GM21737 (cell line): Measurements from ENCODE around the gene OSBP2.
"Not testable (repeated sequence)": the region's sequence is repeated elsewhere in the genome, so short reads cannot be mapped to it uniquely, and the experiment has no call there.

ENCODE experiments used
- ATAC-seq: cut with Tn5 transposase; IDR thresholded peaks from one replicate; pipeline ENCODE4 v1.9.1; 2021; ENCODE audit warnings: mild to moderate bottlenecking, moderate library complexity; ENCODE audit not compliant: unreplicated experiment

OSBP2 gene

DNA sequence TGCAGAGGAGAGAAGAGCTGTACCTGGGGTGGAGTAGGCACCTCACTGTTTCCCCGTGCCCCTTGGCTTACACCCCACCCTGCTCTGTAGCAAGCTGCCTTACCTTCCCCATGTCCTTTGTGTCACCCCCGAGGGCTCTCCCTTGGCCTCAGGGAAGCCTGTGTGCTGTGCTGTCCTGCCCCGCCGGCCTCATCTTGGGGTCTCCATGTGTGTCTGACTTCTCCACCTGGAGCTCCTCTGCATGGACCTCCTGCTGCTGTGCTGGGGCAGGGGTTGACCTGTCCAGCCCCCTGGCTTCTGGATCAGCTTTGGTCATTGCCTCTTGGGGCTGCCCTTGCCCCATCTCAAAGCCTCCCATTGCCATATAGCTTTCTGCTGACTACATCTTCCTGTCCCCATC, 59.8 kb downstream of the OSBP2 start:
- ATAC-seq: no peak

DNA sequence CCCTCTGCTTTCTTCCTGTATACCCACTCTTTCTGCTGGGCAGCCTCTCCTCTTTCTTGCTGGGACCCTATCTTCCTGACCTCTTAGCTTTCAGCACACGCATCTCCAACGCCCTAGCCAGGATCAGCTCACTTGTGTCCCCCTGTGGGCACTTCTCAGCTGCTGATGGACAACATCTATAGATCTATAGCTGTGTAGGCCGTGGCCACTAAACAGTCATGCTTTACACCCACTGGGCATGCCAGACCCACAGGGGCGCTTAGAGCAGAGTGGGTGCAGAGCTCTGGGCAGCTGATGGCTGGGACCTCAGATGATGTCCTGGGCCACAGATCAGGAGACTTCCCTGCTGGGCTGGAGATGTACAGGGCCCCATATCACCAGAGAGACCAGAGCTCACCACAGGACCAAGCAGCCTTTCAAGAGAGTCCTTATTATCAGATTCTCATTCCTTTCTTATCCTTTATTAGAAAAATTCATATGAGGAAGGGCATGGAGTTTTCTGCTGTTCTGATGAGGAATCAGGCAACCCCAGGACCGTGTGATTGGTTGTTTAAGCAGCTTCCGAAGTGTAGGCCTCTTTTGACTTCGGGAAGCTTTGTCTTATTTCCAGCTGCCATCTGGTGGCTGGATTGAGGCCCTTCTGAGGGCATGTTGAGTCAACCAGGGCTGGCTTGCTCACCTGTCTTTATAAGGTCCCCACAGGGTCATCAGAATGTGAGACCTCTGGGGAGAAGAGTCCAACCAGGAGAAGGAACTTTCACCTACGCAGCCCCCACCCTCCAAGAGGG, 60.5 kb downstream of the OSBP2 start:
- ATAC-seq: no peak

DNA sequence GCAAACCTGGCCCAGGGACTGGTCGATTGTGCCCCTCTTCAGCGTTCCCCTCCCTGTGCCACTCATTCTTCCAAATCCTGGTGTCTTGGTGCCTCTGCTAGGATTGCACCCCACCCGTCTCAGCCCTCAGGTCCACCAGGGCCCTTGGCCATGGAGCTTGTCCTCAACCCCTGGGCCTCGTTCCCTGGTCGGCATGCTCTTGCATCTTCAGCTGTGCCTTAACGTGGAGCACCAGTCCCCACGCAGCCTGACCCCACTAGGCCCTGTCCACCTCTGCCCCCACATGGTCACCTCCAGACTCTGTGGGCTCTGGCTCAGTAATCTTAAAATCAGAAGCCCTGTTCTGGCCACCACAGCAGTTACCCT, 61.1 kb downstream of the OSBP2 start:
- no peak for ATAC-seq

DNA sequence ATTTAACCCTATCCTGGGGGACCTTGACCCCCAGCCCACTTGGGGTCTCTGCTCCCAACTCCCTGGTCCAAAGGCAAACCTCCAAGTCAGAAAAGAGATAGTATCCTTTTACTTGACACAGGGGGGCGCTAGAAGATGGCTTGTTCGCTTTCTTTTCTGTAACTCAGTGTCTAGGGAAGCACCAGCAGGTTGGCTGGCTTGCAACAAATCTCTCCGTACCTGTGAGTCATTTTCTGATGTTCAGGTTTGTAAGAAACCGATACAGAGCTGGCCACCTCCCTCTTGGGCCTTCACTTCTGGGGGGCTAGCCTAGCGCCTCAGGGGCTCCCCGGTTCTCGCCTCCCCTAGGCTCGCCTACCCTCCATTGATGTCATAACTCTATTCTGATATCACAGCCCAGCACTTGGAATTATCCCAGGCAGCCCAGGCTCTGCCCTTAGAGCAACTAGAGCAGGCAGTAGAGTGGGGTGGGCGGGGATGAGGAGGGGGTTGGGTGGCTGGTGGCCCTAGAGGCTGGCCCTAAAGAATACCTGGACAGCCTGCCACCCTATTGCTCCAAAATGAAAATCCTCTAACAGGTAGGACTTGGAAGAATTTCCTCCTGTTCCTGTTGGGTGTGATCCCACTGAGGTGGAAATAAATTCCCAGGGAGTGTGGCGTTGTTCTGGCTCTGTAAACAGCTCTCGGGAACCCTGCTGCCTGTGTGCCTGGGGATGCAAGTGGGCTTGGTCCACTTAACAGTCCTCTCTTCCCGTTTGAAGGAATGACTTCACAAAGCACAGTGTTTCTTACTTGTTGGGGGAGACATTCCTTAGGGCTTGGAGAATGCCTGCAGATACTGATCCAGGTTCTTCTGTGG, 69.4 kb downstream of the OSBP2 start:
- no peak for ATAC-seq

DNA sequence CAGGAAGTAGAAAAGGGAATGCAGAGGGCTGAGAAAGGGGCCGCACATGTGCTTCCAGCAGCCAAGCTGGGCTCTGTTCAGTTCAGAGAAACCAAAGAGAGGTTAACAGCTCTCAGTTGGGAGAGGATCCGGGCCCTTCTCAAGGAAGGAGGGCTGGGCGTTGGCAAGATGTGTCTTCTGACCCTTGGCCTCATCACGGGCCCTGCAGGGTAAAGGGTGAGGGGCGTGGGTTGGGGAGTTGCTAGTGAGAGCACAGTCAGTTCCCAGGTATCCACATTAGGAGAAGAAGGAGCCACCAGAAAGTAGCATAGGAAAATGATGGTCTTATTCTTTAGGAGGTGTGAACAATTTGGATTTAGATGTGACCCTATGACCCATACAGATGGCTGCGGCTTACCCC, 73.0 kb downstream of the OSBP2 start:
- ATAC-seq: no peak

DNA sequence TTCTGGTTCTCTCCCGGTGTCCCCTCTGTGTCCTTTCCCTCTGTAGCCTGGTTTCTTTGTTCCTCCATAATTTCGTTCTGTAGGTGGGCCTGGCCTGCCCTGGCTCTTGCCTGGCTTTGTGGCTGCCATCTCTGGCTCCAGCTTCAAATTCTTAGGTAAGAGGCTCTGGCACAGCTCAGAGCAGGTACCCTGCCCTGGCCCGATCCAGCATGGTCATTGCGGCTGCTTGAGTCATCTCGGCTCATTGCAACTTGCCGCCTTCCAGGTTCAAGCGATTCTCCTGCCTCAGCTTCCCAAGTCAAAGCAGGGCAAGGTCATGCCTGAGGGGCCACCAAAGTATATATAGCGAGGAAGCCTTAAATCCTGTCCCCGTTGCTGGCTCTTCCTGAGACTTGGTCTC, 76.0 kb downstream of the OSBP2 start:
- no peak for ATAC-seq

DNA sequence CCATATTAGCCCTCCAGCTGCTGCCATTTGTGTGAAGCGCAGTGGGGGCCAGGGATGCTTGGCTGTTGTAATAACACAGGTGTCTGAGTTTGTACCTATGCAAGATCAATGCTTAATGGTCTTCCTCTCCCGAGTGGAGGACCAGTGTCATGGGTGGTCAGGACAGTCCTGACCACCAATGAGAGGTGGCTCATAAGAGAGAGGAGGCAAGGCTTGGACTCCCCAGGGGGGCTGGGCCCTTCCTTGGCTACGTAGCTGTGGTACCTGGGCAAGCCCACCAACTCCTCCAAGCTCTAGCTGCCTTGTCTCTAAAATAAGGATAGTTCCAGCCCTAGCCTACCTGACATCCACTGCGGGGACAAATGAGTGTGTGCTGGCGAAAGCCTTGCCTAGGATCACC, 79.2 kb downstream of the OSBP2 start:
- ATAC-seq: no peak

DNA sequence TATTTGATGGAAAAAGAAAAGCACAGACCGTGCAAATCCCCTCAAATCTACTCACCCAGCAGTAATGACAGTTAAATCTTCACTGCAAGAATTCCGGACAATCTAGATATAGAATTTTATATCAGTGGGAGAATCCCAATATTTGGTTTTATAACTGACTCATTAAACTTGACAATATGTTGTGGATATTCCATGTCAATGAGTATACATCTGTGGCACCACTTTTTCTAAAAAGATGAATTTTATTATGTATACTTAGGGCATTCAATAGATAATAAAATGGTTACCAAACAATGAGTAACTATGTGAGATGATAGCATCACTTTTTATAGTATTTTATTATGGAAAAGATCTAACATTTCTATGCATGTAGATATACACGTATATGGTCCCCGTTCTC, 79.9 kb downstream of the OSBP2 start:
- ATAC-seq: no peak

DNA sequence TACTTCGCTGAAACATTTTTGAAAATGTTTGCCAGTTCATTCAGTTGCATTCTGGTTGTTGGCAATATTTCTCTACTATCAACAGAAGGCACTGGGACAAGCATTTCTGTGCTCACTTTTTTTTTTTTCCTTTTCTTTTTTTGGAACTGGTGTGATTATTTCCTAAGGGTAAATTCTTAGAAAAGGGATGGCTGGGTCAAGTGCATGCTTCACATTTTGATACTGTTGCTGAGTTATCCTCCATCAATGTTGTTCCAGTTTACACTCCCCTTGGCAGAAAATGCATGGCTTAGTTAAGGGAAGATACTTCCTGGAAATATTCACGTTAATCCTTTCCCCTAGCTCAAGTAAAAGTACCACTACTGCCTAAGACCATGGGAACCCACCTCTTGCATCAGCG, 81.8 kb downstream of the OSBP2 start:
- no peak for ATAC-seq

DNA sequence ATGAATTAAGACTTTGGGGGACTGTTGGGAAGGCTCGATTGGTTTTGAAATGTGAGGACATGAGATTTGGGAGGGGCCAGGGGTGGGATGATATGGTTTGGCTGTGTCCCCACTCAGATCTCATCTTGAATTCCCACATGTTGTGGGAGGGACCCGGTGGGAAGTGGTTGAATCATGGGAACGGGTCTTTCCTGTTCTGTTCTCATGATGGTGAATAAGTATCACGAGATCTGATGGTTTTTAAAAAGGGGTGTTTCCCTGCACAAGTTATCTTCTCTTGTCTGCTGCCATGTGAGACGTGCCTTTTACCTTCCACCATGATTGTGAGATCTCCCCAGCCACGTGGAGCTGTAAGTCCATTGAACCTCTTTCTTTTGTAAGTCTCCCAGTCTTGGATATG, 82.5 kb downstream of the OSBP2 start:
- not testable (repeated sequence) for ATAC-seq

DNA sequence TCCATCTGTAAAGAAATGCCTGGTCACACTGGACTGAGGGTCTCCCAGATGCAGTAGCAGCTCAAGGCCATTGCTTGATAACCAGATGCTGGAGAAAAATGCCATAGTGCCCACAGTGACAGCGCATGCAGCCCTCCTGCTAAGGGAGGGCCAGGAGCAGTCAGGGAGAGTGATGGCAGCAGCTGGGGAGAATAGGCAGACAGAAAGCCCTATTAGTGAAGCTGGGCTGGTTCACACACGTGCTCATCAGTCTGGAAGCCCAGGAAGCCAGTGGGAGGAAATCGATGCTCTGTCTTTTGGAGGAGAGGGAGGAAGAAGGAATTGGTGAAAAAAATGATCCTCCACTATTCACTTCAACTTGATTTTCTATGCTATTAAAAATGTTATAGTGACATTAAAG, 82.9 kb downstream of the OSBP2 start:
- ATAC-seq: no peak

DNA sequence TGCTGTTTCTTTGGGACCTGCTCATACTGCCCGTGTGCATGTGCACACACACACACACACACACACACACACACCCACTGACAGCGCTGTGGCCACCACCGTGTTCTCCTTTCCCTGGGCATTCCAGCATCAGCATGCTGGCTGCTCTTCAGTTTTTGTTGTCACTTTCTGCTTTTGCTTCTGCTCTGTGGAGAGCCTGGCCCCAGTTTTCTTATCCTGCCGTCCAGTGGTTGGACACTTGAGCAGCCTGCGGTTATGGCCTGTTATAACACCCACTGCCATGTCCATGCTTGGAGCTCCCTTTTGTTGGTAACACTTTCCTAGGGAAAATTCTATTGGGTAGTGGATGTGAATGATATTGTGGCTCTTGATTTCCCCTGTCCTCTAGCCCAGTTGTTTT, 83.6 kb downstream of the OSBP2 start:
- no peak for ATAC-seq

DNA sequence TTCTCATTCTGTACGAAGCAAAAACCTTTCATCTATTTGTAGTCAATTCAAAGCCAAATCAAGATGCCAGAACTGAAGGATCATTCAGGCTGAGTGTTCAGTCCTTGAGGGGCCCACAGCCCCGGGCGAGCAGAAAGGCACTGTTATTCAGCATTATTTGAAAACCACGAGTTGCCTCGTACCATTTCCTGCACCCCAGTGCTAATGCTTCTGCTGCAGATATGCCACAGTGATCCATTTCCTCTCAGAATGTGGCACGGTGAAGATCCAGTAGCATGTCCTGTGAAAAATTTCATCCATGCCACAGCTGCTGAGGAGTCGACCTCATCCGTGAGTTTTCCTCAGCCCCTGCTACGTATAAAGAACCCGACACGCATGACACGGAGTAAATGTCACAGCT, 85.4 kb downstream of the OSBP2 start:
- ATAC-seq: no peak

DNA sequence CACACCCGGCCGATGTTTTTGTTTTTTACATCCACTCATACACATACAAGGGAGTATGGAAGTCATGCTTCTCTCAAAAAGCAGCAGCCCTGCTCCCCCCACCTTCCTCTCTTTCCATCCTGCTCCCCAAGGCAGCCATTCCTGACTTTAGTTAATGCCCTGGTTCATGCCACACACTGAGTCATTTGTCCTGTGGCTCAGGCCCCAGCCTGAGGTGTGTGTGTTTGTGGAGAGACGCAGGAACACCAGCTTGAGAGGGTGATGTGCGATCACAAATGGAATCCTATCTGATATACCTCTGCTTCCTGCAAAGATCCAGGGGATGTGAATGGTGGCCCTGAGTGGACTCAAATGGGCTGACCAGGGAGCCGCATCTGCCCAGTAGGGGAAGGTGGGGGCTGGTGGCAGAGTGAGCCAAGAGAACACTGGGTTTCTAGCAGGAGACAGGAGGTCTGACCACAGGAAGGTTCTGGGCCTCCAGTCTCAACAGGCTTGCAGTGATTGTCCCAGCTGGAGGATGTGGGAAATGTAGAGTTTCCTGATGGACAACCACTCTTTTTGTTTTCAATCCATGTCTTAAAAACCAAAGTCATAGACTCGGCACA, 86.7 kb downstream of the OSBP2 start:
- no peak for ATAC-seq

DNA sequence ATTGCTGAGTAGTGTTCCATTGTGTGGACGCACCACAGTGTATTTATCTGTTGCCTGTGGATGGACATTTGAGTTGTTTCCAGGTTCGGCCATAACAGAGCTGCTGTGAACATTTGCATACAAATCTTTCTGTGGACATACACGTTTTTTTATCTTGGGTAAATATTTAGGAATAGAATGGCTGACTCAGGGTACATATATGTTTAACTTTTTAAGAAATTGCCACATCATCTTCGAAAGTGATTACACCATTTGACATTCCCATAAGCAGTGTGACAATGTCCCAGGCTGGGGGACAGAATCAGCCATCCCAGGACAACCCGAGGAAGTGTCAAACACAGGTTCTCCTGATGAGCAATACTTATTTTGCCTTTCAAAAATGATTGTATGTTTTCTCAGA, 87.9 kb downstream of the OSBP2 start:
- no peak for ATAC-seq

DNA sequence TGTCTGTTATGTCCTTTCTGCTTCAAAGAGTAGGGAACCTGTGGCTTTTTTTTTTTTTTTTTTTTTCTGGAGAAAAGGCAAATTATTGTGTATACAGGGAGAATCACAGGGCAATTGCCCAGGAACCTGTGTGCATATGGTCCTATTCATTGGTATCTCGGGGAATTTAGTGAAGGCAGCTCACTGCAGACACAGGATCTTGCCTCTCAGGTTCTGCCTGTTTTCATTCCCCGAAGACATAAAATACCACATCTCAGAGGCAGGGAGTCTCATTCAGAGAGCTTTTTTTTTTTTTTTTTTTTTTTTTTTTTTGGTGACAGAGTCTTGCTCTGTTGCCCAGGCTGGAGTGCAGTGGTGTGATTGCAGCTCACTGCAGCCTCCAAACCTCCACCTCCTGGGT, 88.3 kb downstream of the OSBP2 start:
- ATAC-seq: no peak

DNA sequence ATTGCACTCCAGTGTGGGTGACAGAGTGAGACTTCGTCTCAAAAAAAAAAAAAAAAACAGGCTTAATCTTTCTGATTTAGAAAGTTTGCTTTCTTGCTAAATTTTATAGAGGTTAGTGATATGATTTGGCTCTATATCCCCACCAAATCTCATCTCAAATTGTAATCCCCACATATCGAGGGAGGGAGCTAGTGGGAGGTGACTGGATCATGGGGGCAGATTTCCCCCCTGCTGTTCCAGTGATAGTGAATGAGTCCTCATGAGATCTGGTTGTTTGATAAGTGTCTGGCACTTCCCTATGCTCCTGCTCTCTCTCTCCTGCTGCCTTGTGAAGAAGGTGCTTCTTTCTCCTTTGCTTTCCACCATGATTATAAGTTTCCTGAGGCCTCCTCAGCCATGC, 90.9 kb downstream of the OSBP2 start:
- no peak for ATAC-seq

DNA sequence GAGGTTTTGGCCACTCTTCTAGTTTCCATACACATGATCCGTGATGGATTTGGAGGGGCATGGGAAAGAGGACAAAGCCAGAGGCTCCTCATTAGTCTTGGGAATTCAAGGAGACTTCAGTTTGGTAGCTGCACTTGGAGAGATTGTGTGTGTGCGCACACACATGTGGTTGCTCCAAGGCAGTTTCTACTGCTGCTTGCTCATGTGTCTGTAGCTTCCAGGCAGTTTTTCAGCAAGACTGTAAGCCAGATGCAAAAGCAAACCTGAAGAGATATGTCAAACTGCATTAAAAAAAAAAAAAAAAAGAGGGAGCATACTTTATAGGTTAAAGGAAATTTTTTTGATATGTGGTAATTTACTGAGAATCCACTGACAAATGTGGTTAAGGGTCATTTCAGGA, 95.7 kb downstream of the OSBP2 start:
- ATAC-seq: no peak

DNA sequence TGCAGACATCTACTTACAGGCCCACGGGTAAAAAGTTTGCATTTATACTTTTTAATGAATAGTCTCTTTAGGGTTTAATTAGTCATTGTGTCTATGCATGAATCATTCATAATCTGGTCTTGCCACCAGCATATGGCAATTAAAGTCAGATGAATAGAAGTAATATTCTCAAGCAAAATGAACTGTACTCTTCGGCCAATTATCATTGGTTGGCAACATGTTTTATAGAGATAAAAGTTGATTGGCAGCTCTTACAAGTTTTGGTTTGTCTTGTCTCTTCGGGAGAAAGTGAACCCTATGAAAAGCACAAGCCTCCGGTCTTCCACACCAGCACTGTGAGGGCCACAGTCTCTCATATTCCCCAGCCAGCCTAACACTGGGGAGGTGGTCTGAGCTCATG, 97.8 kb downstream of the OSBP2 start:
- ATAC-seq: no peak

DNA sequence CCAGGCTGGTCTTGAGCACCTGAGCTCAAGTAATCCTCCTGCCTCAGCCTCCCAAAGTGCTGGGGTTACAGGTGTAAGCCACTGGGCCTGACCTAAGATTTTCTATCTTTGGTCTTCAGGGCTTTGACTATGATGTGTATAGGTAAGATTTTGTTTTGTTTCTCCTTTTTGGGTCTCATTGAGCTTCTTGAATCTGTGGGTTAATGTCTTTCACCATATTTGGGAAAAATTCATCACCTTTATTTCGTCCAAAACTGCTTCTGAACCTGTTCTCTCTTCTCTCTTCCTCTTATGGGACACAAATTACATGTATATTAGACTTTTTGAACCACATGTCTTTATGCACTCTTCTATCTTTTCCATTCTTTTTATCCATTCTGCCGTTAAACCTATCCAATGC, 100.4 kb downstream of the OSBP2 start:
- ATAC-seq: no peak

DNA sequence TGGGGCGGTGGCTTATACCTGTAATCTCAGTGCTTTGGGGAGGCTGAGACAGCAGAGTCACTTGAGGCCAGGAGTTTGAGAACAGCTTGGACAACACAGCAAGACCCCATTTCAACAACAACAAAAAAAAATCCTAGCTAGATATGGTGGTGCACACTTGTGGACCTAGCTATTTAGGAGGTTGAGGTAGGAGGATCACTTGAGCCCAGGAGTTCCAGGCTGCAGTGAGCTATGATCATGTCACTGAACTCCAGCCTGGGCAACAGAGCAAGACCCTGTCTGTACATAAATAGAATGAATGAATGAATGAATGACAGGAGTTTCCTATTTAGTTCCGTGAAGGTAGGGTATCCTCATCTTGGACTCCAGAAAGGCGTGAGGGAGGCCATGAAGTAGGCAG, 107.0 kb downstream of the OSBP2 start:
- no peak for ATAC-seq
